PC-9 (cell line): Measurements from ENCODE around the gene MBIP. TPM values are rescaled to one million over a fixed set of nuclear protein-coding genes. Genes with fewer than 3 reads are reported as not detected.

Source experiments
- BruUV-seq: library from RNA; stranded (reverse); fragments of 400-500 nt; replicated peaks from 2 replicates; lab custom pipeline; 2021; lab: Mats Ljungman, UMichigan
- CTCF ChIA-PET: fragments of 300-600 bp; sonication (Branson Sonifier 250); formaldehyde crosslinking; loops from one replicate; lab custom pipeline; 2022; ENCODE audit warnings: antibody characterized with exemption; lab: Charles Lee
- POLR2A ChIA-PET: fragments of 300-600 bp; sonication (Branson Sonifier 250); formaldehyde crosslinking; loops from one replicate; lab custom pipeline; 2022; ENCODE audit warnings: antibody characterized with exemption; ENCODE audit not compliant: unreplicated experiment; lab: Charles Lee
- DNase-seq, 2 experiments: peaks; one replicate each; pipeline versions ENCODE4 v3.0.0 to v3.0.0-alpha.2; 2015 to 2022; ENCODE audit warnings: mixed read lengths in 1 of 2
- H2AFZ ChIP-seq: fragments of 200-600 bp; sonication (generic); 2 replicates; pipeline ENCODE4 v1.8.1; 2017; ENCODE audit warnings: antibody characterized with exemption
- H3F3A ChIP-seq: fragments of 200-600 bp; sonication (generic); 2 replicates; pipeline ENCODE4 v1.8.1; 2017; ENCODE audit warnings: antibody characterized with exemption, mild to moderate bottlenecking, low read depth; ENCODE audit not compliant: insufficient read depth
- H3K27ac ChIP-seq: fragments of 200-600 bp; sonication (generic); 2 replicates; pipeline ENCODE4 v1.6.1; 2016; ENCODE audit warnings: mixed run types
- H3K27me3 ChIP-seq: fragments of 200-600 bp; sonication (generic); 2 replicates; pipeline ENCODE4 v1.6.1; 2016; ENCODE audit warnings: low read depth, mixed run types; ENCODE audit not compliant: insufficient read depth
- H3K36me3 ChIP-seq: fragments of 200-600 bp; sonication (generic); 2 replicates; pipeline ENCODE4 v1.6.1; 2016; ENCODE audit warnings: low read depth, mixed run types
- H3K4me1 ChIP-seq: fragments of 200-600 bp; sonication (generic); replicated peaks from 2 replicates; pipeline ENCODE4 v1.6.1; 2016; ENCODE audit warnings: mixed run types; ENCODE audit not compliant: insufficient read depth
- H3K4me2 ChIP-seq: fragments of 200-600 bp; sonication (generic); 2 replicates; pipeline ENCODE4 v1.6.1; 2017; ENCODE audit warnings: mixed run types
- H3K4me3 ChIP-seq: fragments of 200-600 bp; sonication (generic); 2 replicates; pipeline ENCODE4 v1.6.1; 2016; ENCODE audit warnings: mixed run types
- H3K79me2 ChIP-seq: fragments of 200-600 bp; sonication (generic); 2 replicates; pipeline ENCODE4 v1.6.1; 2017; ENCODE audit warnings: low read depth, mixed run types
- H3K9me2 ChIP-seq: fragments of 200-600 bp; sonication (generic); 2 replicates; pipeline ENCODE4 v1.8.1; 2017; ENCODE audit warnings: mild to moderate bottlenecking; ENCODE audit not compliant: insufficient read depth
- H3K9me3 ChIP-seq: fragments of 200-600 bp; sonication (generic); 2 replicates; pipeline ENCODE4 v1.8.1; 2016; ENCODE audit warnings: low read depth; ENCODE audit not compliant: insufficient read depth
- H4K20me1 ChIP-seq: fragments of 200-600 bp; sonication (generic); 2 replicates; pipeline ENCODE4 v1.8.1; 2017; ENCODE audit not compliant: insufficient read depth
- CTCF ChIP-seq: fragments of 200-600 bp; sonication (generic); conservative IDR thresholded peaks from 2 replicates; pipeline ENCODE4 v1.6.1; 2017; ENCODE audit warnings: mixed run types, antibody characterized with exemption, mild to moderate bottlenecking, moderate library complexity
- EZH2 ChIP-seq: fragments of 200-600 bp; sonication (generic); IDR thresholded peaks from 2 replicates; pipeline ENCODE4 v1.8.0; 2017; ENCODE audit warnings: antibody characterized with exemption, low read depth
- intact Hi-C: fragments of 100-400 bp; cut with micrococcal nuclease; formaldehyde crosslinking; loops from one replicate; pipeline ENCODE4 v1.10.0; 2022; ENCODE audit not compliant: unreplicated experiment
- total RNA-seq: library from RNA; stranded (reverse); gene quantifications from 2 replicates; pipeline ENCODE4 v1.2.3, GENCODE V29; 2021

The MBIP gene
- total RNA-seq, 1 experiment from 2014 or later: 15.2 TPM

GRCh38 chr14:36271939-36272907, 48.2 kb downstream of the MBIP start:
- POLR2A ChIA-PET: interaction anchor here (0.6 kb wide), 1 partner anchor 211 kb away, joined by 5 read pairs; no protein-coding TSS in a partner anchor
- Histone ChIP-seq H3K4me2 (no peak overlapping the region), H3K36me3 (no peaks in the 10 kb centered on the region), H3K79me2 (no peaks in the 10 kb centered on the region), H3K4me3 (no peak overlapping the region), H3K4me1 (no peaks in the 10 kb centered on the region), H3K27me3 (no peaks in the 10 kb centered on the region), H4K20me1 (no peaks in the 10 kb centered on the region), H2AFZ (no peak overlapping the region), H3F3A (no peaks in the 10 kb centered on the region), H3K9me2 (no peaks in the 10 kb centered on the region), H3K27ac (no peak overlapping the region), H3K9me3 (no peaks in the 10 kb centered on the region)
- no TSS peak for BruUV-seq
- DNase-seq: no peak
- CTCF ChIA-PET: no interaction called here
- TF ChIP-seq EZH2 (no peak), CTCF (no peak)
- intact Hi-C loops: no loop called here

GRCh38 chr14:36271222-36271621, 49.2 kb downstream of the MBIP start:
- TF ChIP-seq CTCF (no peak), EZH2 (no peak)
- Histone ChIP-seq H3K4me1 (no peaks in the 10 kb centered on the region), H3K9me2 (no peaks in the 10 kb centered on the region), H2AFZ (no peak overlapping the region), H3F3A (no peaks in the 10 kb centered on the region), H3K4me2 (no peak overlapping the region), H3K4me3 (no peak overlapping the region), H4K20me1 (no peaks in the 10 kb centered on the region), H3K27ac (no peak overlapping the region), H3K9me3 (no peaks in the 10 kb centered on the region), H3K36me3 (no peaks in the 10 kb centered on the region), H3K27me3 (no peaks in the 10 kb centered on the region), H3K79me2 (no peaks in the 10 kb centered on the region)
- no peak for DNase-seq
- intact Hi-C loops: no loop called here
- ChIA-PET CTCF (no interaction called here), POLR2A (no interaction called here)
- no TSS peak for BruUV-seq

GRCh38 chr14:36270191-36270590, 50.2 kb downstream of the MBIP start:
- no peaks in the 10 kb centered on the region for H3K27me3 ChIP-seq
- no peaks in the 10 kb centered on the region for H3K9me2 ChIP-seq
- no peak overlapping the region for H3K27ac ChIP-seq
- H3K4me2 ChIP-seq: no peak overlapping the region
- ChIA-PET CTCF (no interaction called here), POLR2A (no interaction called here)
- H3K4me3 ChIP-seq: no peak overlapping the region
- no peaks in the 10 kb centered on the region for H3K36me3 ChIP-seq
- BruUV-seq: no TSS peak
- intact Hi-C loops: no loop called here
- no peaks in the 10 kb centered on the region for H3K9me3 ChIP-seq
- no peak for DNase-seq
- H2AFZ ChIP-seq: no peak overlapping the region
- H4K20me1 ChIP-seq: no peaks in the 10 kb centered on the region
- TF ChIP-seq CTCF: no peak
- no peak for TF ChIP-seq EZH2
- H3K79me2 ChIP-seq: no peaks in the 10 kb centered on the region
- no peaks in the 10 kb centered on the region for H3K4me1 ChIP-seq
- H3F3A ChIP-seq: no peaks in the 10 kb centered on the region
